Skeletal muscle satellite cell (primary cell): ENCODE results near the gene CARTPT.

Source experiments
- H3K27me3 ChIP-seq: 2 replicates; pipeline ENCODE4 v1.7.0; 2013; ENCODE audit warnings: low read length; ENCODE audit not compliant: control insufficient read depth, insufficient read depth
- H3K36me3 ChIP-seq: 2 replicates; pipeline ENCODE4 v1.7.0; 2013; ENCODE audit warnings: mild to moderate bottlenecking, control low read depth, low read length; ENCODE audit not compliant: insufficient read depth
- H3K4me1 ChIP-seq: 2 replicates; pipeline ENCODE4 v1.7.0; 2013; ENCODE audit warnings: low read length; ENCODE audit not compliant: control insufficient read depth, insufficient read depth
- H3K4me2 ChIP-seq: 2 replicates; pipeline ENCODE4 v1.7.0; 2013; ENCODE audit warnings: mild to moderate bottlenecking, low read length
- H3K4me3 ChIP-seq: 2 replicates; pipeline ENCODE4 v1.7.0; 2013; ENCODE audit warnings: low read length
- H3K9ac ChIP-seq: 2 replicates; pipeline ENCODE4 v1.7.0; 2013; ENCODE audit warnings: mild to moderate bottlenecking, low read depth, low read length, moderate library complexity
- H3K9me3 ChIP-seq: replicated peaks from 2 replicates; pipeline ENCODE4 v1.7.0; 2013; ENCODE audit warnings: mild to moderate bottlenecking, control low read depth, low read length

The CARTPT gene

DNA sequence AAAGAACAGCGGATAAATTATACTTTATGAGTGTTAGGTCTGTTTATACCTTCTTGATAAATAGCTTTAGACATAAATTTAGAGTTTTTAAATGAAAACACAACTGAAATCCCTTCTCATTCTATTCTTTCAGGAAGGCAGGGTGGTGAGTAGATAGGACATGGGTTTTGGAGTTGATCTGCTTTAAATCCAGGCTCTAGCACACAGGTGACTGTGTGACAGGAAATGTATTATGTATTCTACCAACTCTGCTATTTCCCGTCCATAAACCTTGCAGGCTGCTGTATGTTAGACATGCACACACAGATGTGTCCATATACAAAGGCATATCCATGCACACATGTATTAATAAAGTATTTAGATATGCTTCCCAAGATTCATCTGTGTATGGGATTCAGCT is 19.3 kb upstream of the CARTPT start:
- Histone ChIP-seq H3K36me3 (no peaks in the 10 kb centered on the region), H3K9ac (no peak overlapping the region), H3K4me2 (no peak overlapping the region), H3K4me3 (no peak overlapping the region), H3K9me3 (no peaks in the 10 kb centered on the region), H3K27me3 (peaks cover 56% of the 10 kb centered on the region), H3K4me1 (no peaks in the 10 kb centered on the region)

- Histone ChIP-seq H3K9ac (no peak overlapping the region), H3K27me3 (peaks cover 55% of the 10 kb centered on the region), H3K4me1 (no peaks in the 10 kb centered on the region), H3K4me3 (no peak overlapping the region), H3K9me3 (no peaks in the 10 kb centered on the region), H3K36me3 (no peaks in the 10 kb centered on the region), H3K4me2 (no peak overlapping the region)
These were observed 18.3 kb upstream of the CARTPT start for GRCh38 chr5:71700803-71701202.

GRCh38 chr5:71701407-71701806 is 17.7 kb upstream of the CARTPT start:
- H3K36me3 ChIP-seq, result no peaks in the 10 kb centered on the region
- H3K4me1 ChIP-seq, result no peaks in the 10 kb centered on the region
- H3K9me3 ChIP-seq, result no peaks in the 10 kb centered on the region
- no peak overlapping the region for H3K4me3 ChIP-seq
- H3K27me3 ChIP-seq, result peaks cover 60% of the 10 kb centered on the region
- no peak overlapping the region for H3K4me2 ChIP-seq
- H3K9ac ChIP-seq, result no peak overlapping the region

DNA sequence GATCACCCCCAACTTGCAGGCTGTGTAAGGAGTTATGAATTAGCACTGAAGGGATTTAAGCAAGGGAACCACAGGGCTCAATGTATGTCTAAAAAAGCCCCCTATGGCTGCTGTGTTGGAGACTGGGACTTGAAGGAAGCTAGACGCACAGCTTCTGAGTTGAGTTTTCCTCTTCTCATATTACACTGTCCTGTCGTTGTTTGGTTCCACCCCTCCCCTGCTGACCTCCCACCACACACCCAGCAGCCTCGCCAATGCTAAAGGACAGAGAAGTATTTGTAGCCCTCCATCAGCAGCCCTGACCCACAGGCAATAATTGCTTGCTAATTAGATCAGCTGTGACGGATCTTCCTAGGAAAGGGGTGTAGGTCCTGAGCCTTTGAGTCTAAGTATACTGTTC is 15.1 kb upstream of the CARTPT start:
- peaks cover 72% of the 10 kb centered on the region for H3K27me3 ChIP-seq
- H3K36me3 ChIP-seq, result no peaks in the 10 kb centered on the region
- H3K9me3 ChIP-seq, result no peaks in the 10 kb centered on the region
- no peak overlapping the region for H3K4me3 ChIP-seq
- H3K9ac ChIP-seq, result no peak overlapping the region
- no peak overlapping the region for H3K4me2 ChIP-seq
- H3K4me1 ChIP-seq, result no peaks in the 10 kb centered on the region

GRCh38 chr5:71705421-71705820 is 13.7 kb upstream of the CARTPT start:
- Histone ChIP-seq H3K4me2 (no peak overlapping the region), H3K9me3 (no peaks in the 10 kb centered on the region), H3K27me3 (peaks cover 77% of the 10 kb centered on the region), H3K36me3 (no peaks in the 10 kb centered on the region), H3K4me1 (no peaks in the 10 kb centered on the region), H3K4me3 (no peak overlapping the region), H3K9ac (no peak overlapping the region)

GRCh38 chr5:71706906-71707305 is 12.2 kb upstream of the CARTPT start:
- no peaks in the 10 kb centered on the region for H3K36me3 ChIP-seq

DNA sequence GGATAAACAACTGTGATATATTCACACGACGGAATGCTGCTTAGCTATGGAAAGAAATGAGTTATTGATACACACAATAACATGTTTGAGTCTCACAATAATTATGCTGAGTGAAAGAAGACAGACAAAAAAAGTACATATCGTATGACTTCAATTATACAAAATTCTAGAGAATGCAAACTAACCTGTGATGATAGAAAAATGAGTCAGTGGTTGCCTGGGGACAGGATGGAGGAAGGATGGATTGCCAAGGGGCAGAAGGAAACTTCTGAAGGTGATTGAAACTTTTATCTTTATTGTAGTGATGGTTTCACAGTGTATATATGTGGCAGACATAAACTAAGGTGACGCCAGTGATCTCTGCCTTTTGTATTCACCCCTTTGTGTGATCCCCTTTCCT is 7.5 kb upstream of the CARTPT start:
- H3K4me1 ChIP-seq, result no peaks in the 10 kb centered on the region

More at GRCh38 chr5:71706906-71707305, 12.2 kb upstream of the CARTPT start:
- H3K27me3 ChIP-seq, result peaks cover 71% of the 10 kb centered on the region
- no peak overlapping the region for H3K9ac ChIP-seq
- no peaks in the 10 kb centered on the region for H3K9me3 ChIP-seq
- H3K4me1 ChIP-seq, result no peaks in the 10 kb centered on the region
- H3K4me2 ChIP-seq, result no peak overlapping the region
- no peak overlapping the region for H3K4me3 ChIP-seq

DNA sequence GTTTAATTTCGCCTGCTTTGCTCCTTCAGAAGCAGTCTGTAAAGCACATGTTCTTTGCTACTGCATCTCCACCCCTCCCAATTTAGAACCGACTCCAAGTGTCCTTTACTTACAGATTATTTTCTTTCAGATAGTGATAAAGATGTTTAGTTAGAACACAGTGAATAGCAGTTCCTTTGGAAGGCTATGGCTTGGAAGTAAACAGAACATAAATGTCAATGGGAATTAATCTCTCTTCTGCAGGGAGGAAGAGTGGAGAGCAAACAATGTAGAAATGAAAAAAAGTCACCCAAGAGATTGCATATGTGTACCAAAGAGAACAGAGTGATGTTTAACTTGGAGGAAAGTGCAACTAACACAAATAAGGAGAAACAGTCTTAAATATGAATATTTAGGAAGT is 4.2 kb upstream of the CARTPT start:
- no peak overlapping the region for H3K4me3 ChIP-seq
- no peak overlapping the region for H3K4me2 ChIP-seq
- no peak overlapping the region for H3K9ac ChIP-seq
- no peaks in the 10 kb centered on the region for H3K36me3 ChIP-seq
- H3K4me1 ChIP-seq, result no peaks in the 10 kb centered on the region
- H3K9me3 ChIP-seq, result no peaks in the 10 kb centered on the region
- H3K27me3 ChIP-seq, result peaks cover 64% of the 10 kb centered on the region

More for the DNA sequence above, 7.5 kb upstream of the CARTPT start:
- Histone ChIP-seq H3K4me2 (no peak overlapping the region), H3K4me3 (no peak overlapping the region), H3K36me3 (no peaks in the 10 kb centered on the region), H3K9ac (no peak overlapping the region), H3K27me3 (peaks cover 68% of the 10 kb centered on the region), H3K9me3 (no peaks in the 10 kb centered on the region)

- H3K9me3 ChIP-seq, result no peaks in the 10 kb centered on the region
- no peaks in the 10 kb centered on the region for H3K36me3 ChIP-seq
- no peak overlapping the region for H3K9ac ChIP-seq
- H3K4me2 ChIP-seq, result no peak overlapping the region
- H3K4me3 ChIP-seq, result no peak overlapping the region
- H3K4me1 ChIP-seq, result no peaks in the 10 kb centered on the region
- peaks cover 43% of the 10 kb centered on the region for H3K27me3 ChIP-seq
These were observed 8.9 kb downstream of the CARTPT start for GRCh38 chr5:71727978-71728377.

DNA sequence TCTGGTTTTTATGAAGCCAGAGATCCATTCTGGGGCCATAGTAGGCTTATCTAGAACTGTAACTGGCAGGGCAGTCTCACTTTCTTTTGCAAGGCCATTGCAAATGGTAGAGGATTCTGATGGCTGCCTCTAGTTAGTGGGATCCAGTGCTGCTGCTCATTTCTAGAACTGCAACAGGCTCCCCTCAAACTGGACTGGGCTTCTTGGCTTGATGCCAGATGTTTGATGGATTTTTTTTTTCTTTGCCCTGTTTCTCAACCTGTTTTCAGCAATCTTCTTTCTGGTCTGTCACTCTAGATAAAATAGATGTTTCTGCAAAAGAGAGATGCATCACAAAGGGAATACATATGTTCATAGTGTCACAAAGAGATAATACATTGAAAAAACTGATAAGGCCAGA is 11.9 kb downstream of the CARTPT start:
- no peaks in the 10 kb centered on the region for H3K36me3 ChIP-seq
- no peak overlapping the region for H3K4me3 ChIP-seq
- no peak overlapping the region for H3K9ac ChIP-seq
- H3K9me3 ChIP-seq, result no peaks in the 10 kb centered on the region
- H3K27me3 ChIP-seq, result peaks cover 41% of the 10 kb centered on the region
- H3K4me2 ChIP-seq, result no peak overlapping the region
- H3K4me1 ChIP-seq, result no peaks in the 10 kb centered on the region

- Histone ChIP-seq H3K4me3 (no peak overlapping the region), H3K9ac (no peak overlapping the region), H3K9me3 (no peaks in the 10 kb centered on the region), H3K36me3 (no peaks in the 10 kb centered on the region), H3K4me2 (no peak overlapping the region), H3K27me3 (peaks cover 35% of the 10 kb centered on the region), H3K4me1 (no peaks in the 10 kb centered on the region)
These were observed 12.9 kb downstream of the CARTPT start for GRCh38 chr5:71732011-71732410.

DNA sequence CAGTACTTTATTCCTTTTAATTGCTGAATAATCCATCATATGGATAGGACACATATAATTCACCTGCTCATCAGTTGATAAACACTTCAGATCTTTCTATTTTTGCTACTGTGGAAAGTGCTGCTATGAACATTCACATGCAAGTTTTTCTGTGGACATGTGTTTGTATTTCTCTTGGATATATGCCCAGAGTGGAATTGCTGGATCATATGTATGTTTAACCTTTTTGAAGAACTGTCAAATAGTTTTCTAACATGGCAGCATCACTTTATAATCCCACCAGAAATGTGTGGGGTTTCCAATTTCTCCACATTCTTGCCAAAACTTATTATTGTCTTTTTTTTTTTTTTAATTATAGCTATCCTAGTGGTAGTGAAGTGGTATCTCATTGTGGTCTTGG is 15.1 kb downstream of the CARTPT start:
- Histone ChIP-seq H3K4me2 (no peak overlapping the region), H3K4me3 (no peak overlapping the region), H3K27me3 (peaks cover 30% of the 10 kb centered on the region), H3K36me3 (no peaks in the 10 kb centered on the region), H3K9ac (no peak overlapping the region), H3K9me3 (no peaks in the 10 kb centered on the region), H3K4me1 (no peaks in the 10 kb centered on the region)
